Stimulated activated CD4-positive, alpha-beta T cell treated with anti-CD3 and anti-CD28 coated beads, Interleukin-1b, Interleukin-23, amount 100 ng/mL, for 24 hours (primary cell): Measurements from ENCODE around the gene GRIK4.

Experiments
- DNase-seq, 4 experiments: peaks; one replicate each; pipeline ENCODE4 v3.0.0-alpha.2; 2020; ENCODE audit warnings: low read depth in 4 of 4, low spot score in 1 of 4

Gene GRIK4

GRCh38 chr11:120505801-120506425 is 5.6 kb upstream of the GRIK4 start:
- DNase-seq: no peak

GRCh38 chr11:120509346-120510053 is 2.0 kb upstream of the GRIK4 start:
- no peak for DNase-seq

- DNase-seq: no peak
Measured at GRCh38 chr11:120510406-120511115, 987 bp upstream of the GRIK4 start.

GRCh38 chr11:120511820-120512738 is 531 bp downstream of the GRIK4 start:
- DNase-seq: no peak

- no peak for DNase-seq
Measured at GRCh38 chr11:120512739-120513435, 1.3 kb downstream of the GRIK4 start.

GRCh38 chr11:120513436-120514315 is 2.1 kb downstream of the GRIK4 start:
- DNase-seq: no peak

- DNase-seq: no peak
Measured at GRCh38 chr11:120514541-120515121, 3.1 kb downstream of the GRIK4 start.

- DNase-seq: no peak
Measured at GRCh38 chr11:120515186-120515723, 3.7 kb downstream of the GRIK4 start.

GRCh38 chr11:120516461-120517389 is 5.2 kb downstream of the GRIK4 start:
- DNase-seq: no peak

- DNase-seq: no peak
Measured at GRCh38 chr11:120517390-120517761, 5.8 kb downstream of the GRIK4 start.

- DNase-seq: no peak
Measured at GRCh38 chr11:120517801-120518291, 6.3 kb downstream of the GRIK4 start.

- DNase-seq: no peak
Measured at GRCh38 chr11:120518356-120518755, 6.8 kb downstream of the GRIK4 start.

GRCh38 chr11:120519474-120519873 is 7.9 kb downstream of the GRIK4 start:
- no peak for DNase-seq

- DNase-seq: no peak
Measured at GRCh38 chr11:120520091-120520822, 8.7 kb downstream of the GRIK4 start.

- DNase-seq: no peak
Measured at GRCh38 chr11:120521176-120521575, 9.6 kb downstream of the GRIK4 start.

- DNase-seq: no peak
Measured at GRCh38 chr11:120522021-120522420, 10.5 kb downstream of the GRIK4 start.

- DNase-seq: no peak
Measured at GRCh38 chr11:120522736-120523135, 11.2 kb downstream of the GRIK4 start.
